NK-92 (cell line): ENCODE measurements around the gene FCN3.
A peak's percentile ranks its signal among the peaks of the same experiment; 100 is the strongest.
"Not testable (repeated sequence)": the region's sequence is repeated elsewhere in the genome, so short reads cannot be mapped to it uniquely, and the experiment has no call there.

Experiments used
- DNase-seq: peaks from one replicate; lab custom pipeline; 2025; ENCODE audit not compliant: unreplicated experiment; lab: John Stamatoyannopoulos, UW

FCN3 gene

DNA sequence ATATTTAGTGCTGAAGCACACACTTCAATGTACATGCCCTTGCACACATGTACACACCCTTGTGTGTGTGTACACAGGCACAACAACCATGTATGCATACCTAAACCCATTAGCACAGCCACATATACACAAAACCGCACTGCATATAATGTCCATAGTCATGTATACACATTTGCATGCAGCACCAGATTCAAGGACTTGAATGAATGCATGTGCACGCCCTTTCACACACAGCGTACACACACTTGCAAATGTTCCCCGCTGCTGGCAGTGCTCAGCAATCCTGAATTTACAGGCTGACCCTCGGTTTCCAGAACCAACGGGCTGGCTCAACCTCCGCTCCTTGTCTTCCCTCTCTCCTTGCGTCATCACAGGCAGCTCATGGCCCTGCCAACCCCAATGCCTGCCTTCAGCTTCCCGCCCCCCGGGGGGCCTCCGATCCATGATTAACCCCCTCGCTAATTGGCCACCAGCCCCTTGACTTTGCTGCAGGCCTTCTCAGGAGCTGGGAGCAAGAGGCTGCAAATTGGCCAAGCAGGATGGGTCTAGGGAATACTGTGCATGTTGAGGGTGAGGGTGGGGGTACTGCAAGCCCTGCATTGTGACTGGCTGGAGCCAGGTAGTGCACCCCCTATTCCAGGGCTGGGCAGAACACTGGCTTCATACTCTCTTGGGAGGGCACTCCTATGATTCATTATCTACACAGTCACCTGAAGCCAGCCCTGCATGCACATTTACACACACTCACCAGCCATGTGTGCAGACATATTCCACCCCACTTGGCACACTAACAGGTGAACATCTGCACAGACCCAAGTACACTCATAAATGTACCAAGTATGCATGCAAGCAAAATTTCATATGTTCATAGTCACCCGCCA is 25.7 kb upstream of the FCN3 start:
- no peak for DNase-seq

DNA sequence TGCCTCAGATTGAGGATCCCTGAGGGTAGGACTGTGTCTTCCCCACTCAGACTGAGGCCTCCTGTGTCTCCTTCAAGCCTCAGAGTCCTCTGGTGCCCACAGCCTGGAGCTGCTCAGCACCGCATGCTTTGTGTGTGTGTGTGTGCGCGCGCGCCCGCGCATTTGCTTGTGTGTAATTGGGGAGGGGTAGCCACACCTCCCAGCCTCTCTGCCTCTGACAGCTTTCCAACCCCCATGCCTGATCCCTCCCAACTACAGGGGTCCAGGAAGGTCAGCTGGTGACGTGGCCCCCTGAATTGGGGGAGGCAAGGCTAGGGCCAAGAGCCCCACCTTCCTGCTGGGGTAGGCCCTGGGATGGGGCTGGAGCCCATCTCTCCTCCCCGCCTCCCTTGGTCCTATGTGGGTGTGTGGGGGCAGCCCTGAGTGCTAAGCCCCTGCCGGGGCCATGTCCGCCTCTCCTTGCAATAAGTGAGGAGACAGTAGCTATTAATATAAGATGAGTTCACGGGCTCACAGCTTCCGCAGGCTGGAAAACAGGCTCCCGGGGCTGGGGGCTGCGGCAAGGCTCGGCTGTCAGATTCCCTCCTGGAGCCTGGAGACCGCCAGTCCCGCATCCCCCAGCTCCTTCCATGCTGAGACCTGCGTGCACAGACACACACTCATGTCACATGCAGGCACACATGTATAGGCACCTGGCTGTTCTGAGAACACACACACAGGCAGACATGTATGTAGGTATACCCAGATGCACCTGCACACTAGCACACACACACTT is 24.8 kb upstream of the FCN3 start:
- DNase-seq, result no peak

- no peak for DNase-seq
Measured at GRCh38 chr1:27398405-27399149, 24.0 kb upstream of the FCN3 start.

GRCh38 chr1:27397749-27398148 is 23.1 kb upstream of the FCN3 start:
- DNase-seq, result no peak

GRCh38 chr1:27397110-27397509 is 22.5 kb upstream of the FCN3 start:
- DNase-seq, result no peak

DNA sequence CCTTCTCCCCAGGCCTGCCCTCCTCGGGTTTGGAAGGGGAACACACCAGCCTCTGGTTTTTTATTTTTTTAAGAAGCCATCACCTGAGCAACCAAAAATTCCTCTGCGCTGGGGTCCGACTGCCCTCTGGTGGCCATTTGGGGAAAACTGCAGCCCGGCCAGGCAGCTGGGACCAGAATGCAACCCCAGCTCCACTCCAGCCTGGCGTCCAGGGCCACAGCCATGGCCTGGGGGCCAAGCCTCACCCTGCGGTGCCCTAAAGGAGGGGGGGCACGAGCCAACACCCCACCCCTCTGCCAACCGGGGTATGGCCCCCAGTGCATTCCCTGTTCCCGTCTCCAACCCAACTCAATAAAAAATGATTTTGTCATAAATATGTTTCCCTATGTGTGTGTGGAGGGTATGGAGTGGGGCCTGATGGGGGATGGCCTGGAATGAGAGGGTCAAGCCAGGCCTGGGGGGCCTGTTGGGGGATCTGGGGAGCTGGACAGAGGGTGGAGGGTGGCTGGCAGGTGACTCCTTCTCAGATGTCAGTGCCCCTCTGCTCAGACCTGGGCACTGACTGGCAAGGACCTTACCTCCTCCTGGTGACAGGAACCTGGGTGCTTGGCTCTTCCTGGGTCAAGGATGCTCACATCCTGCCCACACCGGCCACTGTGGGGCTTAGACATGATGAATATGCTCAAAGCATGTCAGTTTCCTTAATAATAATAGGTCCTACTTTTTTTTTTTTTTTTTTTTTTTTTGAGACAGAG is 21.0 kb upstream of the FCN3 start:
- peak; percentile 15 for DNase-seq

GRCh38 chr1:27394925-27395324 is 20.3 kb upstream of the FCN3 start:
- no peak for DNase-seq

GRCh38 chr1:27394282-27394658 is 19.6 kb upstream of the FCN3 start:
- no peak for DNase-seq

DNA sequence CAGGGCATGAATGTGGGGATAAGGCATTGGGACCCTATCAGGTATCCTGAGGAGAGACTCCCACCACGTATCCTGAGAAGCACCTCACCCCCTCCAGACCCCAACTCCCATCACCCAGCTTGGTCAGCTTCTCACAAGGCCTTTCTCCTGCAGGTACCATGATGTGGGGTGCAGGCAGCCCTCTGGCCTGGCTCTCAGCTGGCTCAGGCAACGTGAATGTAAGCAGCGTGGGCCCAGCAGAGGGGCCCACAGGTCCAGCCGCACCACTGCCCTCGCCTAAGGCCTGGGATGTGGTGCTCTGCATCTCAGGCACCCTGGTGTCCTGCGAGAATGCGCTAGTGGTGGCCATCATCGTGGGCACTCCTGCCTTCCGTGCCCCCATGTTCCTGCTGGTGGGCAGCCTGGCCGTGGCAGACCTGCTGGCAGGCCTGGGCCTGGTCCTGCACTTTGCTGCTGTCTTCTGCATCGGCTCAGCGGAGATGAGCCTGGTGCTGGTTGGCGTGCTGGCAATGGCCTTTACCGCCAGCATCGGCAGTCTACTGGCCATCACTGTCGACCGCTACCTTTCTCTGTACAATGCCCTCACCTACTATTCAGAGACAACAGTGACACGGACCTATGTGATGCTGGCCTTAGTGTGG is 19.1 kb upstream of the FCN3 start:
- DNase-seq, result no peak

DNA sequence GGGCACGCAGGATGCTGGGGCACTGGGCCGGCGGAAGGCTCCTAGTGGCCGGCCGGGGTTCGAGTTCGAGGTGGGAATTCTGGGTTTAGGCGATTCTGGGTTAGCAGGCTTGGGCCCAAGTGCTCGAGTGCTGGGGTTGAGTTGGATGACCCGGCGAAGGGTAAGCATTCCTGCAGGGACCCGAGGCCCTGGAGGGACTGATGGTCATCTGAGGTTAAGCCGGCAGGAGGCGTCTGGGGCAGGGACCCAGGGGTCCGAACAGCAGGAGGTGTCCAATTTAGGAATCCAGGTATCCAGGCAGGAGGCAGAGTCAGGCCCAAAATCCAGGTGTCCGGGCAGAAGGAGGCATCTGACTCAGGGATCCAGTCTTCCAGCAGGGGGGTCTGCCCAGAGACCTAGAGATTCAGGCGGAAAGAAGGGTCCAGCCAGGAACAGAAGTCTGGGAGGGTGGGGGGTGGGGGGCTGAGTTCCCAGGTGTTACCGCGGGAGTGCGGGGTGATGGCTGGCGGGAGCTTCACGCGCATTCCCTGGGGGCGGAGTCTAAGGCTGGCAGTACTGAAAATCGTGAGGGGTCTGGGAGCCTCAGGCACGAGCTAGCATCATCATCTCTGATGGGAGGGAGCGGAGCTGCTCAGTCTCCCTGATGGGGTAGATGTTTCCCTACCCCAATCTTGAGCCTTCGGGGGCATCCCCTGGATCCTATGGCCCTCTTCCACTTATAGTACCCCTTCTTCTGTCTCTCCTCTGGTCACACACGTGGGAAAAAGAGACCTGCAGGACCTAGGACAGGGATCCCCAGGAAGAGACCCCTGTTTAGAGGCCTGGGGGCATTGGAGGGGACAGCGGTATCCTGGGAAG is 18.4 kb upstream of the FCN3 start:
- no peak for DNase-seq

GRCh38 chr1:27392096-27392777 is 17.6 kb upstream of the FCN3 start, which contains the start of gene GPR3:
TSS of gene GPR3 (plus strand) at chr1:27392622. CDS start at chr1:27393799, 1,177 bp downstream.
- DNase-seq, result peak; percentile 58

GRCh38 chr1:27391511-27392095 is 17.0 kb upstream of the FCN3 start:
- DNase-seq, result no peak

DNA sequence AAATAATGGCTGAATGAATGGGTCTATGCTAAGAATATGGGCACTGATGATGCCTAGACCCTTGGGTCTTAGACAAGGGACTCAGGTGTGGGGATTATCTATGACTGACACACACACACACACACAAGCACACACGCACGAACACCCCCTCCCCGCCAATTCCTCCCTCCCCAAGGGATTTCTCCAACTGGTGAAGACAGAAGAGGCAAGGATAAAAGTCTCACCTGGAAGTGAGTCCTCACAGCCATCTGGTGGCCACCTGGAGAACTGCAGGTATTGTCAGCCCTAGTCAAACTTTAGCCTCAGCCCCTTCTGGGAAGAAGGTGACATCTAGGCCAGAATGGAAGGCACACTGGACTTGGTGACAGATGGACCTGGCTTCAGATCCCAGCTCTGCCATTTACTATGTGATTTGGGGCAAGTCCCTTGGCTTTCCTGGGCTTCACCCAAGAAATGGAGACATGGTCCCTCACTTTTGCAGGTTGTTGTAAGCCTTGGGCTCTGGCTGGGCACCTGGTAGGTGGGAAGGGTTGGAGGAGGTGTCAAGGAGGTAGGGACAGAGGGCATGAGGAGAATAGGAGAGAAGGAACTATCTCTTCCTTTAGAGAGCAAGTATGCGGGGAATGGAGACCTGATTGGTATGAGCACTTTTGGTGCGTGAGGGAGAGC is 13.8 kb upstream of the FCN3 start:
- no peak for DNase-seq

DNA sequence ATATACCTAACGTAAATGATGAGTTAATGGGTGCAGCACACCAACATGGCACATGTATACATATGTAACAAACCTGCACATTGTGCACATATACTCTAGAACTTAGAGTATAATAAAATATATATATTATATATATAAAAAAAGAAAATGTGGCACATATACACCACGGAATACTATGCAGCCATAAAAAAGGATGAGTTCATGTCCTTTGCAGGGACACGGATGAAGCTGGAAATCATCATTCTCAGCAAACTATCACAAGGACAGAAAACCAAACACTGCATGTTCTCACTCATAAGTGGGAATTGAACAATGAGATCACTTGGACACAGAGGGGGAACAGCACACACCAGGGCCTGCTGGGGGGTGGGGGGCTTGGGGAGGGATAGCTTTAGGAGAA is 10.2 kb upstream of the FCN3 start:
- not testable (repeated sequence) for DNase-seq

GRCh38 chr1:27383661-27384060 is 9.0 kb upstream of the FCN3 start:
- DNase-seq, result no peak

GRCh38 chr1:27383039-27383605 is 8.5 kb upstream of the FCN3 start, which contains the start of gene CD164L2:
TSS of gene CD164L2 (minus strand) at chr1:27383333. CDS start at chr1:27383239, 94 bp downstream.
- DNase-seq, result no peak

- no peak for DNase-seq
Measured at GRCh38 chr1:27381969-27382762, 7.5 kb upstream of the FCN3 start.
